ENCODE results near the gene AMMECR1. TPM values are rescaled to one million over a fixed set of nuclear protein-coding genes. Genes with fewer than 3 reads are reported as not detected.

AMMECR1 gene
- total RNA-seq, 1 donor from 2014 or later = 10.1 TPM

- no peak for DNase-seq (ENCODE audit: extremely low spot score, unreplicated experiment)
- H3K27ac Mint-ChIP-seq (ENCODE audit: unreplicated experiment) = no peak overlapping the region
- H3K4me1 Mint-ChIP-seq (ENCODE audit: unreplicated experiment) = no peaks in the 10 kb centered on the region
- no peaks in the 10 kb centered on the region for H3K36me3 Mint-ChIP-seq (ENCODE audit: unreplicated experiment)
- peaks cover 35% of the 10 kb centered on the region for H3K27me3 Mint-ChIP-seq (ENCODE audit: unreplicated experiment)
- H3K4me3 Mint-ChIP-seq (ENCODE audit: unreplicated experiment) = no peak overlapping the region
- peaks cover 6% of the 10 kb centered on the region for H3K9me3 Mint-ChIP-seq (ENCODE audit: unreplicated experiment)
- no peak for TF ChIP-seq CTCF (IDR thresholded peaks at IDR 0.05)
Measured at GRCh38 chrX:110326712-110327111, 8.8 kb upstream of the AMMECR1 start.

- DNase-seq (ENCODE audit: extremely low spot score, unreplicated experiment) = no peak
- TF ChIP-seq CTCF (IDR thresholded peaks at IDR 0.05) = no peak
- Mint-ChIP-seq H3K4me1 (ENCODE audit: unreplicated experiment) (peaks cover 6% of the 10 kb centered on the region), H3K27ac (ENCODE audit: unreplicated experiment) (no peak overlapping the region), H3K27me3 (ENCODE audit: unreplicated experiment) (peaks cover 56% of the 10 kb centered on the region), H3K9me3 (ENCODE audit: unreplicated experiment) (peaks cover 6% of the 10 kb centered on the region), H3K4me3 (ENCODE audit: unreplicated experiment) (no peak overlapping the region), H3K36me3 (ENCODE audit: unreplicated experiment) (no peaks in the 10 kb centered on the region)
Measured at GRCh38 chrX:110322603-110323002, 4.7 kb upstream of the AMMECR1 start.

DNA sequence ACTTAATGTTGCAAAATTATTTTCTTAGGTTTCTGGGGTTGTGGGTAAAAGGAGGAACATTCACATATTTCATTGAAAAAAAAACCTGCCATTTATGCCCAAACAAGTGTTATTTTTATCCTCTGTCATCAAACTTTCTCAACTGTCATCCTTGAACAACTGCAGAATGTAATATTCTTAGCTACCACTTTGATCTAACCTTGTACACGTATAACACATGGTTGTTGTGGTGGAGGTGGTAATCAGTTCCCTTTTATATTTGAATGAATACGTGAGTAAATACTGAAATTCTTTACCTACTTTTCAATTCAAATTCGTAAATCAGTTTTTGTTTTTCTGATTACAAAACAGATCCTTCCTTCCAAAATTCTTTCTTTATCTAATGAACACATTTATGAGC, 3.8 kb upstream of the AMMECR1 start:
- H3K4me3 Mint-ChIP-seq (ENCODE audit: unreplicated experiment) = no peak overlapping the region
- TF ChIP-seq CTCF (IDR thresholded peaks at IDR 0.05) = no peak
- no peak overlapping the region for H3K27ac Mint-ChIP-seq (ENCODE audit: unreplicated experiment)
- H3K9me3 Mint-ChIP-seq (ENCODE audit: unreplicated experiment) = peaks cover 6% of the 10 kb centered on the region
- H3K4me1 Mint-ChIP-seq (ENCODE audit: unreplicated experiment) = peaks cover 7% of the 10 kb centered on the region
- no peak for DNase-seq (ENCODE audit: extremely low spot score, unreplicated experiment)
- H3K27me3 Mint-ChIP-seq (ENCODE audit: unreplicated experiment) = peaks cover 56% of the 10 kb centered on the region
- H3K36me3 Mint-ChIP-seq (ENCODE audit: unreplicated experiment) = no peaks in the 10 kb centered on the region

GRCh38 chrX:110321081-110321480, 3.2 kb upstream of the AMMECR1 start:
- peaks cover 56% of the 10 kb centered on the region for H3K27me3 Mint-ChIP-seq (ENCODE audit: unreplicated experiment)
- peaks cover 13% of the 10 kb centered on the region for H3K4me1 Mint-ChIP-seq (ENCODE audit: unreplicated experiment)
- no peaks in the 10 kb centered on the region for H3K36me3 Mint-ChIP-seq (ENCODE audit: unreplicated experiment)
- no peak overlapping the region for H3K27ac Mint-ChIP-seq (ENCODE audit: unreplicated experiment)
- no peak for TF ChIP-seq CTCF (IDR thresholded peaks at IDR 0.05)
- no peak overlapping the region for H3K4me3 Mint-ChIP-seq (ENCODE audit: unreplicated experiment)
- no peak for DNase-seq (ENCODE audit: extremely low spot score, unreplicated experiment)
- peaks cover 6% of the 10 kb centered on the region for H3K9me3 Mint-ChIP-seq (ENCODE audit: unreplicated experiment)

GRCh38 chrX:110320381-110320987, 2.6 kb upstream of the AMMECR1 start:
- no peak for TF ChIP-seq CTCF (IDR thresholded peaks at IDR 0.05)
- Mint-ChIP-seq H3K27me3 (ENCODE audit: unreplicated experiment) (peaks cover 52% of the 10 kb centered on the region), H3K36me3 (ENCODE audit: unreplicated experiment) (no peaks in the 10 kb centered on the region), H3K4me1 (ENCODE audit: unreplicated experiment) (peaks cover 19% of the 10 kb centered on the region), H3K27ac (ENCODE audit: unreplicated experiment) (no peak overlapping the region), H3K9me3 (ENCODE audit: unreplicated experiment) (peaks cover 2% of the 10 kb centered on the region), H3K4me3 (ENCODE audit: unreplicated experiment) (no peak overlapping the region)
- DNase-seq (ENCODE audit: extremely low spot score, unreplicated experiment) = no peak
